Calu3 (cell line): ENCODE data around the gene MACF1. TPM values are rescaled to one million over a fixed set of nuclear protein-coding genes. Genes with fewer than 3 reads are reported as not detected.

Source experiments
- BruUV-seq: library from RNA; stranded (reverse); fragments of 400-500 nt; replicated peaks from 2 replicates; lab custom pipeline; 2021; lab: Mats Ljungman, UMichigan
- CTCF ChIA-PET: fragments of 300-600 bp; sonication (Branson Sonifier 250); formaldehyde crosslinking; loops from one replicate; lab custom pipeline; 2022; ENCODE audit warnings: antibody characterized with exemption; lab: Charles Lee
- DNase-seq: peaks from one replicate; pipeline ENCODE4 v3.0.0; 2022
- H3K27ac Mint-ChIP-seq: one replicate; pipeline ENCODE4 v1.8.0; 2022; ENCODE audit warnings: mixed read lengths; ENCODE audit not compliant: unreplicated experiment
- H3K27me3 Mint-ChIP-seq: one replicate; pipeline ENCODE4 v1.8.0; 2022; ENCODE audit warnings: mixed read lengths; ENCODE audit not compliant: unreplicated experiment
- H3K36me3 Mint-ChIP-seq: one replicate; pipeline ENCODE4 v1.8.0; 2022; ENCODE audit warnings: mild to moderate bottlenecking, moderate library complexity, mixed read lengths; ENCODE audit not compliant: insufficient read depth, unreplicated experiment
- H3K4me1 Mint-ChIP-seq: one replicate; pipeline ENCODE4 v1.8.0; 2022; ENCODE audit warnings: mild to moderate bottlenecking, low read depth, mixed read lengths; ENCODE audit not compliant: unreplicated experiment
- H3K4me3 Mint-ChIP-seq: one replicate; pipeline ENCODE4 v1.8.0; 2022; ENCODE audit warnings: mild to moderate bottlenecking, low read depth, moderate library complexity, mixed read lengths; ENCODE audit not compliant: unreplicated experiment
- H3K9me3 Mint-ChIP-seq: one replicate; pipeline ENCODE4 v1.8.0; 2022; ENCODE audit warnings: low read depth, mixed read lengths; ENCODE audit not compliant: unreplicated experiment
- CTCF ChIP-seq: fragments of 200-600 bp; IDR thresholded peaks from one replicate; pipeline ENCODE4 v1.8.0; 2022; ENCODE audit warnings: antibody characterized with exemption; ENCODE audit not compliant: unreplicated experiment
- intact Hi-C: fragments of 100-400 bp; cut with micrococcal nuclease; formaldehyde crosslinking; loops from one replicate; pipeline ENCODE4 v1.10.0; 2022; ENCODE audit not compliant: unreplicated experiment
- total RNA-seq: library from RNA; stranded (reverse); gene quantifications from 2 replicates; pipeline ENCODE4 v1.2.3, GENCODE V29; 2022

The MACF1 gene
- total RNA-seq, 1 experiment from 2014 or later = 705 TPM

- intact Hi-C loops = no loop called here
- BruUV-seq = no TSS peak
- no peak for TF ChIP-seq CTCF
- H3K27me3 Mint-ChIP-seq = no peaks in the 10 kb centered on the region
- H3K4me1 Mint-ChIP-seq = no peaks in the 10 kb centered on the region
- no peak for DNase-seq
- H3K9me3 Mint-ChIP-seq = no peaks in the 10 kb centered on the region
- H3K27ac Mint-ChIP-seq = no peak overlapping the region
- no peaks in the 10 kb centered on the region for H3K36me3 Mint-ChIP-seq
- CTCF ChIA-PET = no interaction called here
- H3K4me3 Mint-ChIP-seq = no peak overlapping the region
These were observed 90.0 kb downstream of the MACF1 start for GRCh38 chr1:39294531-39294930.

DNA sequence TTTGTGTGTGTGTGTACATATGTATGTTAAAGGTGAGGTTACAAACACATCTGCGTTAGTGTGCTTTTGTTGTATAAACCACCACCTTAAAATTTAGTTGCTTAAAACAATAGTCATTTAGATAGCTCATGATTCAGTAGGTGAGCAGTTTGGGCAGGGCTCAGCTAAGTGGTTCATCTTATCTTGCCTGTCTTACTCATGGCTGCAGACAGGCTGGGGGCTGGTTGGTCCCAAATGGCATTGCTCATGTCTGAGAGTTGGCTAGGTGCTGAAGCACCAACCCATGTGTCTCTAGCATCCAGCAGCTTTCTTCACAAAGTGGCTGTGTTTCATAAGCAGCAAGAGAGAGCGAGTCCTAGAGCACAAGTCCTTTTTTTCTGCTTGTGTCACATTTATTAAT, 91.4 kb downstream of the MACF1 start:
- DNase-seq = no peak
- no peaks in the 10 kb centered on the region for H3K9me3 Mint-ChIP-seq
- no peak overlapping the region for H3K27ac Mint-ChIP-seq
- H3K4me1 Mint-ChIP-seq = no peaks in the 10 kb centered on the region
- CTCF ChIA-PET = interaction anchor here (0.8 kb wide), 1 partner anchor 16 kb away, joined by 4 read pairs; no protein-coding TSS in a partner anchor
- H3K27me3 Mint-ChIP-seq = no peaks in the 10 kb centered on the region
- no peak for TF ChIP-seq CTCF
- BruUV-seq = no TSS peak
- H3K4me3 Mint-ChIP-seq = no peak overlapping the region
- intact Hi-C loops = no loop called here
- peaks cover 4% of the 10 kb centered on the region for H3K36me3 Mint-ChIP-seq

- Mint-ChIP-seq H3K4me3 (no peak overlapping the region), H3K9me3 (no peaks in the 10 kb centered on the region), H3K4me1 (no peaks in the 10 kb centered on the region), H3K36me3 (peaks cover 15% of the 10 kb centered on the region), H3K27ac (no peak overlapping the region), H3K27me3 (no peaks in the 10 kb centered on the region)
- no peak for TF ChIP-seq CTCF
- intact Hi-C loops = no loop called here
- no peak for DNase-seq
- CTCF ChIA-PET = interaction anchor here (0.7 kb wide), 1 partner anchor 745 kb away, joined by 3 read pairs; no protein-coding TSS in a partner anchor
- no TSS peak for BruUV-seq
These were observed 93.1 kb downstream of the MACF1 start for GRCh38 chr1:39297551-39297950.

- BruUV-seq = no TSS peak
- CTCF ChIA-PET = no interaction called here
- Mint-ChIP-seq H3K36me3 (peaks cover 29% of the 10 kb centered on the region), H3K9me3 (no peaks in the 10 kb centered on the region), H3K4me1 (peaks cover 11% of the 10 kb centered on the region), H3K27ac (no peak overlapping the region), H3K27me3 (no peaks in the 10 kb centered on the region), H3K4me3 (no peak overlapping the region)
- no peak for TF ChIP-seq CTCF
- no peak for DNase-seq
- intact Hi-C loops = no loop called here
These were observed 97.1 kb downstream of the MACF1 start for GRCh38 chr1:39301606-39302005.
